Measurements from ENCODE around the gene TSSK6. TPM values are rescaled to one million over a fixed set of nuclear protein-coding genes. Genes with fewer than 3 reads are reported as not detected.

TSSK6 gene
- polyA plus RNA-seq, 4 donors, result 1.6 to 3.4 (median 1.9) TPM

GRCh38 chr19:19530423-19530804, 15.1 kb upstream of the TSSK6 start:
- no peak overlapping the region for H3K27ac ChIP-seq (ENCODE audit: low read depth in 1 of 3, low read length in 2 of 3)
- peaks cover 0 to 3% (median 0%) of the 10 kb centered on the region in 3 donors for H3K4me1 ChIP-seq (ENCODE audit: control insufficient read depth in 3 of 3, insufficient read depth in 2 of 3, low read depth in 1 of 3, low read length in 2 of 3)
- H3K9me3 ChIP-seq (ENCODE audit: control insufficient read depth in 2 of 2, insufficient read depth in 1 of 2, low read depth in 1 of 2, low read length in 1 of 2), result no peaks in the 10 kb centered on the region
- H3K27me3 ChIP-seq (ENCODE audit: control insufficient read depth in 3 of 3, insufficient read depth in 3 of 3, low read length in 3 of 3), result no peaks in the 10 kb centered on the region
- peaks cover 0 to 45% (median 0%) of the 10 kb centered on the region in 3 donors for H3K36me3 ChIP-seq (ENCODE audit: control insufficient read depth in 3 of 3, insufficient read depth in 2 of 3, low read depth in 1 of 3, low read length in 3 of 3)
- no peak overlapping the region for H3K4me3 ChIP-seq (ENCODE audit: low read depth in 1 of 3, low read length in 3 of 3)
- FAIRE-seq, result no peak
- 60 to 76% (median 61%) methylated on average over 9 of the region's 9 CpGs for WGBS, 3 donors
- no peak for DNase-seq

- Histone ChIP-seq H3K36me3 (ENCODE audit: control insufficient read depth in 3 of 3, insufficient read depth in 2 of 3, low read depth in 1 of 3, low read length in 3 of 3) (peaks cover 0 to 50% (median 0%) of the 10 kb centered on the region in 3 donors), H3K9me3 (ENCODE audit: control insufficient read depth in 2 of 2, insufficient read depth in 1 of 2, low read depth in 1 of 2, low read length in 1 of 2) (no peaks in the 10 kb centered on the region), H3K27ac (ENCODE audit: low read depth in 1 of 3, low read length in 2 of 3) (no peak overlapping the region), H3K4me1 (ENCODE audit: control insufficient read depth in 3 of 3, insufficient read depth in 2 of 3, low read depth in 1 of 3, low read length in 2 of 3) (peaks cover 0 to 3% (median 0%) of the 10 kb centered on the region in 3 donors), H3K4me3 (ENCODE audit: low read depth in 1 of 3, low read length in 3 of 3) (no peak overlapping the region), H3K27me3 (ENCODE audit: control insufficient read depth in 3 of 3, insufficient read depth in 3 of 3, low read length in 3 of 3) (no peaks in the 10 kb centered on the region)
- 75 to 78% (median 78%) methylated on average over 11 of the region's 11 CpGs for WGBS, 3 donors
- FAIRE-seq (no peak), DNase-seq (no peak)
Measured at GRCh38 chr19:19529783-19530422, 14.6 kb upstream of the TSSK6 start.

GRCh38 chr19:19528721-19529490, 13.6 kb upstream of the TSSK6 start, which contains the start of gene YJEFN3:
TSS of gene YJEFN3 (plus strand) at chr19:19528911. CDS start at chr19:19528933, 22 bp downstream.
- H3K4me3 ChIP-seq (ENCODE audit: low read depth in 1 of 3, low read length in 3 of 3), result no peak within 1 kb of the TSS
- H3K27me3 ChIP-seq (ENCODE audit: control insufficient read depth in 3 of 3, insufficient read depth in 3 of 3, low read length in 3 of 3), result no peaks in the 10 kb centered on the region
- FAIRE-seq, result no peak
- H3K4me1 ChIP-seq (ENCODE audit: control insufficient read depth in 3 of 3, insufficient read depth in 2 of 3, low read depth in 1 of 3, low read length in 2 of 3), result peaks cover 0 to 3% (median 0%) of the 10 kb centered on the region in 3 donors
- H3K27ac ChIP-seq (ENCODE audit: low read depth in 1 of 3, low read length in 2 of 3), result no peak within 1 kb of the TSS
- peak in 1 of 2 donors; percentile 48 for DNase-seq
- peaks cover 0 to 59% (median 0%) of the 10 kb centered on the region in 3 donors for H3K36me3 ChIP-seq (ENCODE audit: control insufficient read depth in 3 of 3, insufficient read depth in 2 of 3, low read depth in 1 of 3, low read length in 3 of 3)
- no peaks in the 10 kb centered on the region for H3K9me3 ChIP-seq (ENCODE audit: control insufficient read depth in 2 of 2, insufficient read depth in 1 of 2, low read depth in 1 of 2, low read length in 1 of 2)
- 67 to 87% (median 80%) methylated on average over 38 to 50 of the region's 50 CpGs for WGBS, 3 donors

- Histone ChIP-seq H3K9me3 (ENCODE audit: control insufficient read depth in 2 of 2, insufficient read depth in 1 of 2, low read depth in 1 of 2, low read length in 1 of 2) (no peaks in the 10 kb centered on the region), H3K36me3 (ENCODE audit: control insufficient read depth in 3 of 3, insufficient read depth in 2 of 3, low read depth in 1 of 3, low read length in 3 of 3) (peaks cover 0 to 63% (median under 1%) of the 10 kb centered on the region in 3 donors), H3K27ac (ENCODE audit: low read depth in 1 of 3, low read length in 2 of 3) (no peak overlapping the region), H3K27me3 (ENCODE audit: control insufficient read depth in 3 of 3, insufficient read depth in 3 of 3, low read length in 3 of 3) (no peaks in the 10 kb centered on the region), H3K4me3 (ENCODE audit: low read depth in 1 of 3, low read length in 3 of 3) (no peak overlapping the region), H3K4me1 (ENCODE audit: control insufficient read depth in 3 of 3, insufficient read depth in 2 of 3, low read depth in 1 of 3, low read length in 2 of 3) (peaks cover 0 to 3% (median 0%) of the 10 kb centered on the region in 3 donors)
- DNase-seq, result no peak
- no peak for FAIRE-seq
- 93 to 95% (median 94%) methylated on average over 26 to 27 of the region's 27 CpGs for WGBS, 3 donors
Measured at GRCh38 chr19:19527674-19528625, 12.6 kb upstream of the TSSK6 start.

- no peak for FAIRE-seq
- H3K9me3 ChIP-seq (ENCODE audit: control insufficient read depth in 2 of 2, insufficient read depth in 1 of 2, low read depth in 1 of 2, low read length in 1 of 2), result no peaks in the 10 kb centered on the region
- peaks cover 0 to under 1% (median 0%) of the 10 kb centered on the region in 3 donors for H3K4me1 ChIP-seq (ENCODE audit: control insufficient read depth in 3 of 3, insufficient read depth in 2 of 3, low read depth in 1 of 3, low read length in 2 of 3)
- H3K4me3 ChIP-seq (ENCODE audit: low read depth in 1 of 3, low read length in 3 of 3), result no peak overlapping the region
- 94 to 96% (median 96%) methylated on average over 9 of the region's 9 CpGs for WGBS, 3 donors
- DNase-seq, result no peak
- H3K36me3 ChIP-seq (ENCODE audit: control insufficient read depth in 3 of 3, insufficient read depth in 2 of 3, low read depth in 1 of 3, low read length in 3 of 3), result peaks cover 0 to 63% (median 3%) of the 10 kb centered on the region in 3 donors
- no peak overlapping the region for H3K27ac ChIP-seq (ENCODE audit: low read depth in 1 of 3, low read length in 2 of 3)
- H3K27me3 ChIP-seq (ENCODE audit: control insufficient read depth in 3 of 3, insufficient read depth in 3 of 3, low read length in 3 of 3), result no peaks in the 10 kb centered on the region
Measured at GRCh38 chr19:19527371-19527656, 12.0 kb upstream of the TSSK6 start.

GRCh38 chr19:19526581-19527370, 11.4 kb upstream of the TSSK6 start:
- H3K4me1 ChIP-seq (ENCODE audit: control insufficient read depth in 3 of 3, insufficient read depth in 2 of 3, low read depth in 1 of 3, low read length in 2 of 3), result no peaks in the 10 kb centered on the region
- no peaks in the 10 kb centered on the region for H3K9me3 ChIP-seq (ENCODE audit: control insufficient read depth in 2 of 2, insufficient read depth in 1 of 2, low read depth in 1 of 2, low read length in 1 of 2)
- DNase-seq (no peak), FAIRE-seq (no peak)
- H3K27me3 ChIP-seq (ENCODE audit: control insufficient read depth in 3 of 3, insufficient read depth in 3 of 3, low read length in 3 of 3), result no peaks in the 10 kb centered on the region
- WGBS, 3 donors, result 84 to 90% (median 88%) methylated on average over 26 to 28 of the region's 28 CpGs
- no peak overlapping the region for H3K4me3 ChIP-seq (ENCODE audit: low read depth in 1 of 3, low read length in 3 of 3)
- peaks cover 0 to 63% (median 3%) of the 10 kb centered on the region in 3 donors for H3K36me3 ChIP-seq (ENCODE audit: control insufficient read depth in 3 of 3, insufficient read depth in 2 of 3, low read depth in 1 of 3, low read length in 3 of 3)
- no peak overlapping the region for H3K27ac ChIP-seq (ENCODE audit: low read depth in 1 of 3, low read length in 2 of 3)

GRCh38 chr19:19525611-19526380, 10.4 kb upstream of the TSSK6 start:
- H3K9me3 ChIP-seq (ENCODE audit: control insufficient read depth in 2 of 2, insufficient read depth in 1 of 2, low read depth in 1 of 2, low read length in 1 of 2), result no peaks in the 10 kb centered on the region
- peaks cover 2 to 64% (median 3%) of the 10 kb centered on the region in 3 donors for H3K36me3 ChIP-seq (ENCODE audit: control insufficient read depth in 3 of 3, insufficient read depth in 2 of 3, low read depth in 1 of 3, low read length in 3 of 3)
- H3K27ac ChIP-seq (ENCODE audit: low read depth in 1 of 3, low read length in 2 of 3), result no peak overlapping the region
- no peak for DNase-seq
- H3K4me3 ChIP-seq (ENCODE audit: low read depth in 1 of 3, low read length in 3 of 3), result no peak overlapping the region
- H3K27me3 ChIP-seq (ENCODE audit: control insufficient read depth in 3 of 3, insufficient read depth in 3 of 3, low read length in 3 of 3), result no peaks in the 10 kb centered on the region
- no peak for FAIRE-seq
- H3K4me1 ChIP-seq (ENCODE audit: control insufficient read depth in 3 of 3, insufficient read depth in 2 of 3, low read depth in 1 of 3, low read length in 2 of 3), result no peaks in the 10 kb centered on the region
- WGBS, 3 donors, result 91 to 94% (median 94%) methylated on average over 22 to 23 of the region's 23 CpGs

Measured in small intestine (tissue), 7 donors.